Progenitor cell of endocrine pancreas (in vitro differentiated cells): ENCODE measurements around the gene CDH3. TPM values are rescaled to one million over a fixed set of nuclear protein-coding genes. Genes with fewer than 3 reads are reported as not detected.

Experiments used
- DNase-seq: peaks from one replicate; pipeline ENCODE4 v3.0.0; 2021; ENCODE audit warnings: low spot score; ENCODE audit not compliant: unreplicated experiment
- H3K27ac Mint-ChIP-seq: 2 replicates; pipeline ENCODE4 v1.8.0; 2021; ENCODE audit warnings: mild to moderate bottlenecking, moderate library complexity, mixed read lengths
- H3K27me3 Mint-ChIP-seq: 2 replicates; pipeline ENCODE4 v1.8.0; 2021; ENCODE audit warnings: mixed read lengths
- H3K36me3 Mint-ChIP-seq: 2 replicates; pipeline ENCODE4 v1.8.0; 2022; ENCODE audit warnings: mixed read lengths; ENCODE audit not compliant: insufficient read depth
- H3K4me1 Mint-ChIP-seq: 2 replicates; pipeline ENCODE4 v1.8.0; 2021; ENCODE audit warnings: low read depth, mixed read lengths
- H3K4me3 Mint-ChIP-seq: 2 replicates; pipeline ENCODE4 v1.8.0; 2021; ENCODE audit warnings: low read depth, mild to moderate bottlenecking, moderate library complexity, mixed read lengths
- H3K9me3 Mint-ChIP-seq: 2 replicates; pipeline ENCODE4 v1.8.0; 2021; ENCODE audit warnings: low read depth, mixed read lengths
- total RNA-seq: library from RNA; stranded (reverse); gene quantifications from 2 replicates; pipeline ENCODE4 v1.2.1, GENCODE V29; 2021
- TF ChIP-seq, protein P1 (sequence below): fragments of 200-600 bp; sonication (generic); IDR thresholded peaks from one replicate; pipeline ENCODE4 v1.5.0; 2021; ENCODE audit warnings: antibody characterized with exemption, mild to moderate bottlenecking; ENCODE audit not compliant: unreplicated experiment

CDH3 gene
- total RNA-seq, 1 donor from 2014 or later, result 107 TPM

DNA sequence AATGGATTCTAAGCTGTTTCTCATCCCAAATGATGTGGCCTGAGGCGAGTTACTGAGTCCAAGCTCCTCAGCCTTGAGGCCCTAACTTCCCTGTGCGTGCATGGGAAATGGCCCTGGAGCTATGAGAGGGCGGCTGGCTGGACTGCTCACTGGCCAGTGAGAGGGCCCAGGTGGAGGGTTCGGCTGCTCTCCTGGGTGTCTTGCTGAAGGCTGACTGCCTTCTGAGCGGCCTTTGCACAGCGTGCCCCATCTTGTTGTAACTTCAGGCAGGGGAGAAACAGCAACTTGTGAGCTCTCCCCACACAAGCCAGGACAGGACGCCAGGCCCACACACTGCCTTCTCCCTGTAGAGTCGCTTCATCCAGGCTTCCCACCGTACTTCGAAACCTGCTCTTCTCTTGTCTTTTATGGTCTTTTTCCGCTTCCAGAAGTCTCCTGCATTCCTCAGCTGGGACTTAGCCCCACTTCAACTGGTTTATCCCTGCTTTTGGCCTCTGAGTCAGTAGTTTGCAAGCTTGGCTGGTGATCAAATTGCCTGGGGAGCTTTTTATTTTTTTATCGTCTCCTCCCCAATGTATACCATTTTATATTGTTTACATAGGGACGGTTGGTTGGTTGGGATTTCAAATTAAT, 13.3 kb downstream of the CDH3 start:
- Mint-ChIP-seq H3K4me3 (no peak overlapping the region), H3K4me1 (no peaks in the 10 kb centered on the region), H3K27me3 (no peaks in the 10 kb centered on the region), H3K9me3 (no peaks in the 10 kb centered on the region), H3K36me3 (peaks cover 5% of the 10 kb centered on the region), H3K27ac (no peak overlapping the region)
- TF ChIP-seq, protein P1, sequence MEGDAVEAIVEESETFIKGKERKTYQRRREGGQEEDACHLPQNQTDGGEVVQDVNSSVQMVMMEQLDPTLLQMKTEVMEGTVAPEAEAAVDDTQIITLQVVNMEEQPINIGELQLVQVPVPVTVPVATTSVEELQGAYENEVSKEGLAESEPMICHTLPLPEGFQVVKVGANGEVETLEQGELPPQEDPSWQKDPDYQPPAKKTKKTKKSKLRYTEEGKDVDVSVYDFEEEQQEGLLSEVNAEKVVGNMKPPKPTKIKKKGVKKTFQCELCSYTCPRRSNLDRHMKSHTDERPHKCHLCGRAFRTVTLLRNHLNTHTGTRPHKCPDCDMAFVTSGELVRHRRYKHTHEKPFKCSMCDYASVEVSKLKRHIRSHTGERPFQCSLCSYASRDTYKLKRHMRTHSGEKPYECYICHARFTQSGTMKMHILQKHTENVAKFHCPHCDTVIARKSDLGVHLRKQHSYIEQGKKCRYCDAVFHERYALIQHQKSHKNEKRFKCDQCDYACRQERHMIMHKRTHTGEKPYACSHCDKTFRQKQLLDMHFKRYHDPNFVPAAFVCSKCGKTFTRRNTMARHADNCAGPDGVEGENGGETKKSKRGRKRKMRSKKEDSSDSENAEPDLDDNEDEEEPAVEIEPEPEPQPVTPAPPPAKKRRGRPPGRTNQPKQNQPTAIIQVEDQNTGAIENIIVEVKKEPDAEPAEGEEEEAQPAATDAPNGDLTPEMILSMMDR, result no peak
- DNase-seq, result no peak

DNA sequence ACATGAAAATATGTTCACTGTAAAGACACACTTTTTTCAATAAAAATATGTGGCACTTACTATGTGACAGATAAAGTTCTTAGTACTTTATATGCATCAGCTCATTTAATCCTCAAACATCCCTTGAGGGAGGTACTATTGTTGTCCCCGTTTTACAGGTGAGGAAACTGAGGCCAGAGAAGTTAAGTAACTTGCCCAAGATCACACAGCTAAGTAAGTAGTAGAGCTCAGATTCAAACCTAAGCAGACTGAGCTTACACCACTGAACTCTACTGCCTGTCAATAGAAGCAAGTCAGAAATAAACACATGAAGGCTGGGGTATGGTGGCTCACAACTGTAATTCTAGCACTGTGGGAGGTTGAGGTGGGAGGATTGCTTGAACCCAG, 13.9 kb downstream of the CDH3 start:
- Mint-ChIP-seq H3K36me3 (peaks cover 5% of the 10 kb centered on the region), H3K9me3 (no peaks in the 10 kb centered on the region), H3K27ac (no peak overlapping the region), H3K27me3 (no peaks in the 10 kb centered on the region), H3K4me3 (no peak overlapping the region), H3K4me1 (no peaks in the 10 kb centered on the region)
- DNase-seq, result no peak
- TF ChIP-seq, protein P1, result no peak

DNA sequence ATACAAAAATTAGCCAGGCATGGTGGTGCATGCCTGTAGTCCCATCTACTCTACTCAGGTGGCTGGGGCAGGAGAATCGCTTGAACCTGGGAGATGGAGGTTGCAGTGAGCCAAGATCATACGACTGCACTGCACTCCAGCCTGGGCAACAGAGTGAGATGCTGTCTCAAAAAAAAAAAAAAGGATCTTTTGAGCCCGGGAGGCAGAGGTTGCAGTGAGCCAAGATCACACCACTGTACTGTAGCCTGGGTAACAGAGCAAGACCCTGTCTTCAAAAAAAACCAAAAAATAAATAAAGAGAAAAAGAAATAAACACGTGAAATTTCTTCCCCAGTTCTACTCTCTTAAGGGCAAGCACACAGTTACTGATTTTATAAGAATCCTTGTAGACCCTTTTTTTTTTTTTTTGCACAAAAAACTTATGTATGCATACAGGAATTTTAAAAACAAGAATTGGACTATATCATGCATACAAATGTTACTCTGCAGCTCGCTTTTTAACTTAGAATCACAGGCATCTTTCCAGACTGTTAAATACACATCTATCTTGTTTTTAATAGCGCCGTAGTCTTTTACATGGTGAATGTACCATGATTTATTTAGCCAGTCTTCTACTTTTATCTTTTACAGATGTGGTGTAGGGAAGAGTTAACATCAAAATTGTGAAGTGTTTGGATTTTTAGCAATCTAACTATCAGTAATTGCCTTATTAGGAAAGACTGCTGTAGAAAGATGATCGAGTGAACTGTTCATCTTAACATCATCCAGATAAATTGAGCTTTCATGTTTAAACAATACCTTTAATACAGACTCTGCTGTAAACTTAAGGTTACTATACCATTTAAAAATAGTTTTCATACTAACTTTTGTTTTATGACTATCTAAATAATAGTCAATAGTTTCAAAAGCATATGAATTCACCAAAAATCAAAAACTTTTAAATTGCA, 14.6 kb downstream of the CDH3 start:
- H3K4me1 Mint-ChIP-seq, result no peaks in the 10 kb centered on the region
- no peaks in the 10 kb centered on the region for H3K9me3 Mint-ChIP-seq
- no peak overlapping the region for H3K4me3 Mint-ChIP-seq
- peaks cover 5% of the 10 kb centered on the region for H3K36me3 Mint-ChIP-seq
- TF ChIP-seq, protein P1, result no peak
- DNase-seq, result no peak
- H3K27me3 Mint-ChIP-seq, result no peaks in the 10 kb centered on the region
- no peak overlapping the region for H3K27ac Mint-ChIP-seq

DNA sequence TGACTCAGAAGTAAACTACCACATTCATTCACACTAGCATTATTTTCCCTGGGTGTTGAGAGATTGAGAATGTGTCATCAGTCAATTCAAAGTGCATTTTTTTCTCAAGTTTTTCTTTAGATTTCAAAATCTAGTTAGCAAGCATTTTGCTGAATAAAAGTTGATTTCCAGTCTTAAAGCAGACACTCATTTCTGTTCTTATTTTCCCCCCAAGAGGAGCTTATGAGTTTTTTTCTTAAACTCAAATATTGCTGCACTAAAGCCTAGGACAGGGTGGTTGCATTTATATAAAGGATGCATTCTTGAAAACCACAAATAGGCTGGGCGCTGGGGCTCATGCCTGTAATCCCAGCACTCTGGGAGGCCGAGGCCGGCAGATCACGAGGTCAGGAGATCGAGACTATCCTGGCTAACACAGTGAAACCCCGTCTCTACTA, 15.3 kb downstream of the CDH3 start:
- no peak overlapping the region for H3K27ac Mint-ChIP-seq
- H3K9me3 Mint-ChIP-seq, result no peaks in the 10 kb centered on the region
- H3K4me1 Mint-ChIP-seq, result no peaks in the 10 kb centered on the region
- H3K27me3 Mint-ChIP-seq, result no peaks in the 10 kb centered on the region
- TF ChIP-seq, protein P1, result no peak
- DNase-seq, result no peak
- H3K36me3 Mint-ChIP-seq, result peaks cover 5% of the 10 kb centered on the region
- no peak overlapping the region for H3K4me3 Mint-ChIP-seq

DNA sequence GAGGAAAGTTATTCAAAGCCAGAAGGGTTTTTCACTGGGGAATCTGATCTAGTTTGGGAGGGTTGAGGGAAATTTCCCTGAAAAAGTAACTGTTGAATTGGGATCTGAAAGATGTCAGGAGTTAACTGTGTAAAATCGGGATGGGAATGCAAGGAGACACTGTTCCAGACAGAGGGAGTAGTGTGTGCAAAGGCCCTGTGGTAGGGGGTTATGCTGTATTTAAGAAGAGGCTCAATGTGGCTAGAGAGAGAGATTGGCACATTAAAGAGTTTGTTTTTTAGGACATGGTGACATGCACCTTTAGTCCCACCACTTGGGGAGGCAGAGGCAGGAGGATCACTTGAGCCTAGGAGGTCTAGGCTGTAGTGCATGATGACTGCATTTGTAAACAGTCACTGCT, 16.9 kb downstream of the CDH3 start:
- no peak for DNase-seq
- H3K4me3 Mint-ChIP-seq, result no peak overlapping the region
- no peak overlapping the region for H3K27ac Mint-ChIP-seq
- H3K9me3 Mint-ChIP-seq, result no peaks in the 10 kb centered on the region
- peaks cover 3% of the 10 kb centered on the region for H3K36me3 Mint-ChIP-seq
- H3K27me3 Mint-ChIP-seq, result no peaks in the 10 kb centered on the region
- TF ChIP-seq, protein P1, result no peak
- no peaks in the 10 kb centered on the region for H3K4me1 Mint-ChIP-seq
